Medulla oblongata (tissue), 1 donor: ENCODE results near the gene SLC1A6.
"Not testable (repeated sequence)": the region's sequence is repeated elsewhere in the genome, so short reads cannot be mapped to it uniquely, and the experiment has no call there.

ENCODE experiments used
- DNase-seq: peaks from one replicate; pipeline ENCODE4 v3.0.0-alpha.2; 2015; ENCODE audit errors: extremely low spot score

The SLC1A6 gene

DNA sequence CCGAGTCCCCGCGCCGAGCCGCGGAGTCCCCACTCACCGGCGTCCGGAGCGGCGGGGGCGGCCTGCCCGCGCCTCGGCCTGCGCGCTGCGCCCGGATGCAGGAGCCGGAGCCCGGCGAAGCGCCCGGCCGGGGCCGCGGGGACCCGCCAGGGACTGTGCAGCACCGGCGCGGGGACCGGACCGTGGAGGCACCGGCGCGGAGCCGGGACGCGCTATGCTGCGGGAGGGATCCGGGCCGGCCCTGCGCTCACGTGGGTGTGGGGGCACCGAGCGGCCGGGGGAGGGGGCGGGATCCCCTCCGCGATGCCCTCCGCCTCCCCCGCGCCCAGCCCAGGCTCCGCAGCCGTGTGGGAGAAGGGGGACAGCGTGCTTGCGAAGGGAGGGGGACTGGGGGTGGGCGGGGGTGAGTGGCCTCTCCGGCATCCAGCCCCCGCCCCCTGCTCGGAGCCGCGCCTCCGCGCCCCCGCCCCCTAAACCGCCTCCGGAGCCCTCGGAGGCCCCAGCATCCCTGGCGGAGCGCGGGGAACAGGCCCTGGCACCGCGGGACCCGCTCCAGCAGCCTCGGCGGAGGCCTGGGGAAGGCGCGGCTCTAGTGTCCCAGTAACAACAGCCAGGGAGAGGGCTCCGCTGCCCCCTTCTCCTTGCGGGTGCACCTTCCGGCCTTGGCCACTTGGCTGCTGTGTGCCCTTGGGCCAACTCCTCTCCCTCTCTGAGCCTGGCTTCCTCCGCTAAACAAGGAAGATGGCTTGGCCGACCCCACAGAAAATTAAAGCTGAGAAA, at the start of gene SLC1A6:
SLC1A6 (minus strand) TSS at position 389 of the 780 bp plus-strand sequence. CDS start 6,954 bp downstream, outside the sequence.
- no peak for DNase-seq

DNA sequence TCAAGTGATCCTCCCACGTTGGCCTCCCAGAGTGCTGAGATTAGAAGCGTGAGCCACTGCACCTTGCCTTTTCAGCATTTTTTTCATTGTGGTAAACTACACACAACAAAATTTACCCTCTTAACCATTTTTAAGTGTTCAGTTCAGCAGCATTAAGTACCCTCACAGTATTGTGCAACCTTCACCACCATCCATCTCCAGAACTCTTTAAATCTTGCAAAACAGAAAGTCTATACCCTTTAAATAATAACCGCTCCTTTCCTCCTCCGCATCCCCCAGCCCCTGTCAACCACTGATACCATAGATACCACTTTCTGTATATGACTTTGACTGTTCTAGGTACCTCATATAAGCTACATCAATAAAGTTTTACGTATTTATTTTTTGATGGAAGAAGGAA, 48.8 kb upstream of the SLC1A6 start:
- no peak for DNase-seq

DNA sequence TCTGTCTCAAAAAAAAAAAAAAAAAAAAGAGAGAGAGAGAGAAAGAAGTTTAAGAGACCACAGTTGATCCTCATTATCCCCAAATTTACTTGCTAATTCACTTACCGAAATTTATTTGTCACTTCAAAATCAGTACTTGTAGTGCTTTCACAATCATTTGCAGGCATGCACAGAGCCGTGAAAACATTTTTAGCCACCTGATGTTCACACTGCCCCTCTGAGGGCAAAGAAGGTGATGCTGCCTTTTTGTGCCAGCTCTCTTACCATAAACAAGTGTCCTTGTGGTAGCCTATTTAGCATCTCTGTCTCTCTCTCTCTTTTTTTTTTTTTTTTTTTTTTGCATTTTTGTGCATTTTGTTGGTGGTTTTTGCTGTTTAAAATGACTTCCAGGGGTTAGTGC, 45.6 kb upstream of the SLC1A6 start:
- DNase-seq, result no peak

DNA sequence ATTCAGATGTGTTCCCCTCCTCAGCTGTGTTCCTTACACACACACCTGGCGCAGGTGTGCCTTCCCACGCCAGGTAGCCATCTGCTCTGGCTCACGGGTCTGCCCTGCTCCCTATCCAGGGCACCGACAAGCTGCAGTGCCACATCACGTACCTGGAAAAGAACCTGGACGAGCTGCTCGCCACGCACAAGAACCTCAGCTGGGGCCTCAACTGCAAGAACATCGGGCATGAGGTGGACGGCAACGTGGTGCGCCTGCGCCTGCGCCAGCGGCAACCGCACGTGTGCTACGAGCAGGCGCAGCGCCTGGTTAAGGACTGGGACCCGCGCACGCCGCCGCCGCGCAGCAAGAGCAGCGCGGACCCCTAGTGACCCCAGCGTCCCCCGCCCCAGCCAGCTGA, 43.1 kb upstream of the SLC1A6 start:
- no peak for DNase-seq

DNA sequence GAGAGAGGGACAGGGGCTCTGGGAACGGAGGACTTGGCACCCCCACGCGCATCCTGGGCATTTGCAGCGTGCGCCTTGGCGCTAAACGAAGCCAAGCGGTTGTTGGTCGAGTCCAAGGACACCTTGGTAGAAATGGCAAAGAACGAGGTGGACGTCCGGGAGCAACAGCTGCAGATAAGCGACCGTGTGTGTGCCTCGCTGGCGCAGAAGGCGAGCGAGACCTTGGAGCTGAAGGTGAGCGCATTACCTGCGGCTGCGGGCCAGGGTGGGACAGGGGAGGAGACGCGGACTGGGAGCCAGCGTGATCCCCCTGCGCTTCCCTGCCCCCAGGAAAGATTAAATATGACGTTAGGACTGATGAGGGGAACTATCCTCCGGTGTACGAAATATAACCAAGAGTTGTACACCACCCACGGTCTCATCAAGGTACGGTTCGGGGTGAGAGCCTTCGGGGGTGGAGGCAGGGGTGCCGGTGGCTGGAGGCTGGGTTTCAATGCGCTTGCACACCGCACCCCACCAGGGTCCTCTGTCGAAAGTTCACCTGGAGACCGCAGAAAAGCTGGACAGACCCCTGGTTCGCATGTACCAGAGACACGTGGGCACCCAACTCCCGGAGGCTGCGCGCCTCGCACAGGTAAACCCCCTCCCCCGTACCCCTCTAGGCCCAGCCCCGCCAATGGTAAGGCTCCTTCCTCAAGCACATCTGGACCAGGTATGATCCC, 41.8 kb upstream of the SLC1A6 start:
- DNase-seq, result no peak

DNA sequence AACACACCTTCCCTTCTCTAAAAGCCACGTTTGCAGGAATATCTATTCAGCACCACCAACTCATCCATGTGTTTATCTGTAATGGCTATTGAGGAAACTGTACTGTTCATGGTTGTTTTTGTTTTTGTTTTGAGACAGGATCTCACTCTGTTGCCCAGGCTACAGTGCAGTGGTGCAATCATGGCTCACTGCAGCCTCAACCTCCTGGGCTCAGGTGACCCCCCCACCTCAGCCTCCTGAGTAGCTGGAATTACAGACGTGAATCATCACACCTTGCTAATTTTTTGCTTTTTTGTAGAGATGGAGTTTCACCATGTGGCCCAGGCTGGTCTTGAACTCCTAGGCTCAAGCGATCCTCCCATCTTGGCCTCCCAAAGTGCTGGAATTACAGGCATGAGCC, 39.2 kb upstream of the SLC1A6 start:
- DNase-seq, result not testable (repeated sequence)

DNA sequence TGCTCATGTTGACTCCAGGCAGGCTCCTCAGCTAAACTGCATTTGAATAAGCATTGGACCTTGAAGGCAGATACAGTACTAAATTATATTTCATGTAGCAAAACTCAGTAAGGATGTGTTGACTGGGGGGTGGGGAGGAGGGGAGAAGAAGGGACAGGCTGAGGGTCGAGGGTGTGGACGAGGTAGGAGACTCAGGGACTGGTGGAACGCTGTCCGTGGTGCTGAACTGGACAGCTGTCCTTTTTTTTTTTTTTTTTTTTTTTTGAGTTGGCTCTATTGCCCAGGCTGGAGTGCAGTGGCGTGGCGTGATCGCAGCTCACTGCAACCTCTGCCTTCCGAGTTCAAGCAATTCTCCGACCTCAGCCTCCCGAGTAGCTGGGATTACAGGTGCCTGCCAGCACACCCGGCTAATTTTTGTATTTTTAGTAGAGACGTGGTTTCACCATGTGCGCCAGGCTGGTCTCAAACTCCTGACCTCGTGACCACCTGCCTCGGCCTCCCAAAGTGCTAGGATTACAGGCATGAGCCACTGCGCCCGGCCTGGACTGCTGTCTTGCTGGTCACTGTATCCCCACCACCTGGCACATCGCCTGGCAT, 36.4 kb upstream of the SLC1A6 start:
- no peak for DNase-seq

DNA sequence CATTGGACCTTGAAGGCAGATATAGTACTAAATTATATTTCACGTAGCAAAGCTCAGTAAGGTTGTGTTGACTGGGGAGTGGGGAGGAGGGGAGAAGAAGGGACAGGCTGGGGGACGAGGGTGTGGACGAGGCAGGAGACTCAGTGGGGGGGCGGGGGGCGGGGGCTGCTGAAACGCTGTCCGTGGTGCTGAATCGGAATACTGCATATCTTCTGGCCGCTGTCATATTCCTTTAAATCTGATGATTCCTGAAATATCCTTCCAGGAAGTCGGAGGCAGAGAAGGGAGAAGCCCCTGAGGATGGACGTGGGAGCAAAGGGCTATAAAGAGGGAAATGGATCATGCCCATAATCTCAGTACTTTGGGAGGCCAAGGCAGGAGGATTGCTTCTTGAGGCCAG, 34.9 kb upstream of the SLC1A6 start:
- DNase-seq, result no peak

DNA sequence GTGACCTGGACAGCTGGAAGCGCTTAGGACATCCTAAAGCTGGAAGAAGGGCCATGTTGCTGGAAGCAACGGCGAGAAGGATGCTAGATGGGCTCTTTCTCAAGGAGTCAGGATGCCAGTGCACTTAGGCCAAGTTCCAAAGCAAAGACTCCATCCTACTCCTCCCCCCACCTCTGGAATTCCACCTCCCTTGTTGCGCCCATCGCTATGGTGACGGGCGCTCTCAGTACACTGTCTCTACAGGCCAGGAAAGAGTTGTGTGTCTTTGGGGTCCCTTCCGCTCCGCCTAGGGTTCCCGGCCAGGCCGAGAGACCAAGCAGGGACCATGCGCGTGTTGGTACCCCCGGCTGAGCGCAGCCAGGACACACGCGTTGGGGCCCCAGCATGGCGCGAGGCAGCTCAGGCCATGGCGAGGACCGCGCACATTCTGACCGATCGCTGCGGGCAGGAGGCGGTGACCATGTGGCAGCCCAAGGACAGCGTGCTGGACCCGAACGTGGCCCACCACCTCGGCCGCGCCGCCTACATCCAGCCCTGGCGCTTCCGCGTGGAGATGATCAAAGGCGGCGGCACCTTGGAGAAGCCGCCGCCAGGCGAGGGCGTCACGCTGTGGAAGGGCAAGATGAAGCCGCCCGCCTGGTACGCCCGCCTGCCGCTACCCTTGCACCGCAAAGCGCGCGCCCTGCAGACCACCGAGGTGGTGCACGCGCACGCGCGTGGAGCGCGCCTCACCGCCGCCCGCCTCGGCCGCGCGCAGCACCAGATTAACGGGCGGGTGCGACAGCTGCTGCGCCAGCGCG, 31.0 kb upstream of the SLC1A6 start:
- no peak for DNase-seq

DNA sequence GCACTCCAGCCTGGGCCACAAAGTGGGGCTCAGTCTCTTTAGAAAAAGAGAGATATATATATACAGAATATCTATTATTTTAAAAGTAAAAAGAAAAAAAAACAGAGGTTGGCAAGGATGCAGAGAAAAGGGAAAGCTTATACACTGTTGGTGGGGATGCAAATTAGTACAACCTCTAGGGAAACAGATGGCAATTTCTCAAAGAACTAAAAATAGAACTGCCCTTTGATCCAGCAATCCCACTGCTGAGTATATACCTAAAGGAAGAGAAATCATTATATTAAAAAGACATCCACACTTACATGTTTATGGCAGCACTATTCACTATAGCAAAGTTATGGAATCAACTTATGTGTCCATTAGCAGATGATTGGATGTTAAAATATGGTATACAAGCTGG, 28.6 kb upstream of the SLC1A6 start:
- no peak for DNase-seq

DNA sequence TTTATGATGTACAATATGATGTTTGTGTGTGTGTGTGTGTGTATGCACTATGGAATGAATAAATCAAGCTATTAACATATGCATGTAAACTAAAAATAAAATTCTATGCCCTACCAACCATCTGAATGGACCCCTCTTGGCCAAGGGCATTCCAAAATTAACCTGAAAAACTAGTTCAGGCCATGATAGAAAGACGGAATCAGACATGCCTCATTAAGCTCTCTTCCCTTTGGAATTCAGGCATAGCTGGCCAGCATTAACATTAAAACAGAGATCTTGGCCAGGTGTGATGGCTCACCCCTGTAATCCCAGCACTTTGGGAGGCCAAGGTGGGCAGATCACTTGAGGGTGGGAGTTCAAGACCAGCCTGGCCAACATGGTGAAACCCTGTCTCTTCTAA, 18.3 kb upstream of the SLC1A6 start:
- no peak for DNase-seq

DNA sequence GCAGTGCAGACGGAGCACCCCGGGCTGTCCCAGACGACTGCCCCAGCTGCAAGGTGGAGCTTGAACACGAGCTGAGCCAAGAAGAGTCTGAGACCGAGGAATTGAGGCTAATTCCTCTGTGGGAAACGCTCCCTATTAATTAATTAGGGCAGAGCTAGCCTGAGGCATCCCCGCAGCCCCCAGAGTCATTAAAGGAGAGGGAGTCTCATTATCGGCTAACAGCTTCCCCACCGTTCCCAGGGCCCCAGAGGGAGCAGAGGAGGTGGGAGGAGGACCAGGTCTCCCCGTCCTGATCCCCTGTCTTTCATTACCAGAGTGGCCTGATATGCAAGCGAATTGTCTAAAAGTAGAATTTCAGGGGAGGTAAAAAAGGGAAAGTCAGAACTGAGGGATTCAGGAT, 13.1 kb upstream of the SLC1A6 start:
- DNase-seq, result no peak

DNA sequence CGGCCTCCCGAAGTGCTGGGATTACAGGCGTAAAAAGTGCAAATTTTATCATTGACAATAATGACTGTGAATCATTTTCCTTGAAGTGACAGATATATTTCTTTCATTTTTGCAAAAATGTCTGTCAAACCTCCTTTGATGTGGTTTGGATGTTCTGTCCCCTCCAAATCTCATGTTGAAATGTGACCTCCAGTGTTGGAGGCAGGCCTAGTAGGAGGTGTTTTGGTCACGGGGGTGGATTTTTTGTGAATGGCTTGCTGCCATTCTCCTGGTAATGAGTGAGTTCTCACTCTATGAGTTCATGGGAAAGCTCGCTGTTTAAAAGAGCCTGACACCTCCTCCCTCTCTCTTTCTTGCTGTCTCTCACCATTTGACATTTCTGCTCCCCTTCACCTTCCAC, 5.5 kb upstream of the SLC1A6 start:
- no peak for DNase-seq

DNA sequence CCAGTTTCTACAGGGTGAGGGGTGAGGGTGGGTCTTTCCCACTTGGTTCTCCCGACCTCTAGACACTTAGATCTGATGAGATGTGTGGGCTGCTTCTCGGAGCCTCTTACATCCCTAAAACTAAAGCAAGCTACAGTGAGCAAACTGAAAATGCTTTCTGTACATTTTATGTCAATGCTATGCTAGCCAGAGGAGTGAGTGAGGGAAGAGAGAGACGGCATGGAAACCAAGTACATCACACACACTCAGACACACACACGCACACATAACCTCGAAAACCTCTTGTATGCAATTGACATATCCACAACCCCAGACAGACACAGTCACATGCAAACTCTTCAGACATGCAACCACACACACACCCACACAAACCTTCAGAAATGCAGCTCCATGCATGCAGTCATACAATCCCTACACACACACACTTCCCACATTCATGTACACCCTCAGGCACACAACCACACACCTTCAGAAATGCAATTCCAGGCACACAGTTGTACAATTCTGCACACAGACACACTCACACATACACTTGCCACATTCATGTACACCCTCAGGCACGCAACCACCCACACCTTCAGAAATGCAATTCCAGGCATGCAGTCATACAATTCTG, 1.4 kb downstream of the SLC1A6 start:
- no peak for DNase-seq

DNA sequence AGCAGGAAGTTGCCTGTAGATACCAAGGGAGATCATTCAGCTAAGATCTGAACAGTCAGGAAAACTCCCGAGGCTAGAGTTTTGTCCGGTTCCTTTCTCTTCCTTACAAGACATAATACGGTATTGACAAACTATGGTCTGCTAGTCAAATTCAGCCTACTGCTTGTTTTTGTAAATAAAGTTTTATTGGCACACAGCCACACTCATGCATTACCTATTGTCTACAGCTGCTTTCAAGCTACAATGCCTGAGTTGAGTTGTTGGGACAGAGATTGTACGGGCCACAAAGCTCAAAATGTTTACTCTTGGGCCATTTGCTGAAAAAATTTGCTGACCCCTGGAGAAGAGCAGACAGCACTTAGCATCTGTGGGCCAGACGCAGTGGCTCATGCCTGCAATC, 2.5 kb downstream of the SLC1A6 start:
- no peak for DNase-seq

DNA sequence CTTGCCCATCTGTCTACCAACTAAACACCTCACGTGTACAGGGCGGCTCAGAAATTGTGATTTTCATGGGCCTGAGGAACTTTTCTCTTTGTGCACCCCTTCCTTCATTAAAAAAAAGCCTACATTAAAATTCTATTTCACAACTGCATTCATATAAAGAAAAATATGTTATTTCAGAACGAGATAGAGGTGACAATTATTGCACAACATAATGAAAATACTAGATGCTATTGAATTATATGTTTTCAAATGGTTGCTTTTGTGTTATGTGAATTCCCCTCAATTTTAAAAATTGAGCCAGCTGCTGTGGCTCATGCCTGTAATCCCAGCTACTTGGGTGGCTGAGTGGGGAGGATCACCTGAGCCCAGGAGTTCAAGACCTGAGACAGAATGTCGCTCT, 5.2 kb downstream of the SLC1A6 start:
- no peak for DNase-seq

DNA sequence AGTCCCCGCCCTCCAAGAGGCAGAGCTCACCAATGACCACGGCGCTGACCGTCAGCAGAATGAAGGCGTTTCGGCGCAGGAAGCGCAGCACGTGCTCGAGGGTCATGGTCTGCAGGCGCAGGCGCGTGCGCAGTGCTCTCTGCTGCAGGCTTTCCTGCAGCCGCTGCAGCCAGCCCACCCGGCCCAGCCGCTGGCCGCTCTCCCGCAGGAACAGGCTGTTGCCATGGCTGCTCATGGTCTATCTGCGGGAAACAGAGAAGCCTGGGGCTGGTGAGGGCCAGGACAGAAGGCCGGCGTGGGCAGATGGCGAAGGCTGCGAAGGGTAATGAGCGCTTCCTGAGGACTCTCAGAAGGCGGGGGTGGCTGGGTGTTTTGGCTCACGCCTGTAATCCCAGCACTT, 7.0 kb downstream of the SLC1A6 start:
- DNase-seq, result no peak

DNA sequence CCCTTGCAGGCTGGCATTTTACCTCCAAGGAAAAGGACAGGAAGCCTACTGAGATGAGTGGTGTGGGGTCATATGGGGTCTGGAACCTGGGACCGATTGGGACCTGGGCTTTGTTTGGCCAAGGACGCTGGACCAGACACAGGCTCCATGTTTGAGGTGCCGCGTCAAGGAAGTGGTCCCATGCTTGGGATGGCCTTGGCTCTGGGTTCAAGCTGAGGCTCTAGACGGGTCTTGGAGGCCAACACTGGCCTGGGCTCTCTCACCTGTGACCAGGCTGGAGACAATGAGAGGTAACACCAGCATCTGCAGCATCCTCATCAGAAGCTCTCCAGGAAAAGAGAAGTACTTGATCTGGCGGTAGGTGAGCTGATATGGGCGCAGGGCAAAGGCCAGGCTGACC, 8.2 kb downstream of the SLC1A6 start:
- DNase-seq, result no peak

DNA sequence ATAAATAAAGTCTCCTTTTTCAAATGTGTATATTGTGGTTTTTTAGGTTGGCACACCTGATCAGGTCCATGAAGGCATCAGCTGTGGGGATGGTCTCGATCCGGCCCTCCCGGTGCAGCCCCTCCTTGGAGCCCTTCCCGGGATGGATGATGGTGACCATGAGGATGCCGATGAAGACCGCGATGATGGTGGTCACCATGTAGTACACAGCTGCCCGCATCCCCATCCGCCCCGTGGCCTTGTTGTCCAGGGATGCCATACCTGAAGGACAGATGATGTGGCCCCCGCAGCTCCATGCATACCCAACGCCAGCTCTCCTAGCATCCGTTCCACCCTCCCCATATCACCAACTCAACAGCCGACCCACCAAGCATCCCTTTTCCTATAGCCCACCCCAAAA, 11.4 kb downstream of the SLC1A6 start:
- DNase-seq, result no peak

DNA sequence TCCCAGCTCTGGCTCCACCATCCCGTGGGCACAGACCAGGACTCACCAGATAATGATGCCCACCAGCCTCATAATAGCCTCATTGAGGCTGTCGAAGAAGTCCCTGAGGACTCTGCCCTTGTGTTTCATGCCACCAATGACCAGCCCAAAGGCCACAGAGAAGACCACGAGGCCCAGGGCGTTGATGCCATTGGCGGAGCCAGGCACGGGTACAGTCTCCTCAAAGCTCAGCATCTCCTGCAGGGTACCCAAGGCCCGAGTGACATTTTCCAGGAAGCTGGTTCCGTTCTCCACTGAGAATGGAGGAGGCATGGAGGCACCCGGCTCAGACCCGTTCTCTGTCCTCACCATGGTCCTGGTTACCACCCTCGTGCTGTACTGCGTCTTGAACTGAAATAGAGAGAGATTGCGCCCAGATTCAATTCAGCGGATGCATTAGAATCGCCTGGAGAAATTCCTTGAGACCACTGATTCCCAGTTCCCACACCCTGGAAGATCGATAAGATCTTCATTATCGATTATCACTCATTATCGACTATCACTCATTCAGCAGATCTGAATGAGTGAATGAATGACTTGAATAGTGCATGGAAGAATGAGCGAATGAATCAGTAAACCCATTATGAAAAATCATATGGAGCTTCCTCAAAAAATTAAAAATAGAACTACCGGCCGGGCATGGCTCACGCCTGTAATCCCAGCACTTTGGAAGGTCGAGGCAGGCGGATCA, 17.5 kb downstream of the SLC1A6 start:
- no peak for DNase-seq

DNA sequence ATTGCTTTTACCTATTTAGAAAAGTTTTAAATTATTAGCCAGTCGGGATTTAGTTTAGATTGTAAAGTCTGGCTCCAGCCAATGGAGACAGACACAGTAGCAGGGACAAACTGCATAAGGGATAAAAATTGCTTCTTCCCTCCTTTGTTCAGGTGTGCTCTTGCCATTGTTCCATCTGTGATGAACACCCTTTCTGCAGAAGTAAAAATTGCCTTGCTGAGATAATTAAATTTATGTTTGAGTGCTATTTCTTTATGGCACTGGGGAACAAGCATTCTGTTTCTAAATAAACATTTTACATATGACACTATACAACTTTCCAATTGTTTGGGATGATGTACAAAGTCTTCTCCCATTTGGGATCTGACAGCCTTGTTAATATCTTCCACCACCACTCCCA, 20.4 kb downstream of the SLC1A6 start:
- DNase-seq, result no peak
